OCI-LY3 (cell line): ENCODE results near the gene UNC13A.

ENCODE experiments used
- EZH2phosphoT487 ChIP-seq: fragments of 200-600 bp; shearing (Covaris generic); IDR thresholded peaks from 2 replicates; pipeline ENCODE4 v1.6.1; 2018; ENCODE audit warnings: antibody characterized with exemption, mixed run types, low read depth
- TF ChIP-seq, protein P1 (sequence below): fragments of 200-600, 300-600 bp; sonication (generic); IDR thresholded peaks from 2 replicates; pipeline ENCODE4 v1.5.1; 2014; ENCODE audit warnings: antibody characterized with exemption, low read length, low read depth

DNA sequence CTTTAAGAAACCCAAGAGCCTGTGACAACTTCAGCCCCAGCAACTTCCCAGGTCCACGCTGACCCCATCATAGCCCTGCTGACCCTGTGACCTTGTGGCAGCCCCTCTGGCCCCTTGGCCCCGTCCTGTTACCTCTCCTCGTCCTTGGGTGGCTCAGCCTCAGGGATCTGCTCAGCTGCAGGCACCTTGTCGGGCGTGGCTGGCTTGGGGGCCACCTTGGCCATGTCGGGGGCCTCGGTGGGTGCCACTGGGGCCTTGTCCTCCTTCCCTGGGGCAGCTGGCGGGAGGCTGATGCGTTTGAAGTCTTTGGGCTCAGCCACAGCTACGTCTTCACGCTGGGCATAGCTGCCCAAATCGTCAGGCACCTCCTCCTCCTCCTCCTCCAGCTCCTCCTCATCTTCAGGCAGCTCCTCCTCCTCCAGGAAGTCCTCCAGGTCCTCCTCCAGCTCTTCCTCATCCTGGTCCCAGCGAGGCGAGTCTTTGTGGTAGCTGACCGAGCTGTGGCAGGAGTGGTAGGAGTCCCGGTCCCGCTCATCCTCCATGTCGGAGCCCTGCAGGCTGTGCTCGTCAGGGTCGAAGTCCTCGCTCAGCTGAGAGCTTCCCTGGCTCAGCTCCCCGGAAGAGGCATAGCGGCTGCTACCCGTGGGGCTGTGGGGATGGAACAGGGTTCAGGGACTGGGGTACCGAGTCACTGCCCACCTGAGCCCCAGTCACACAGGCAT, 32.2 kb downstream of the UNC13A start:
- TF ChIP-seq, protein P1, sequence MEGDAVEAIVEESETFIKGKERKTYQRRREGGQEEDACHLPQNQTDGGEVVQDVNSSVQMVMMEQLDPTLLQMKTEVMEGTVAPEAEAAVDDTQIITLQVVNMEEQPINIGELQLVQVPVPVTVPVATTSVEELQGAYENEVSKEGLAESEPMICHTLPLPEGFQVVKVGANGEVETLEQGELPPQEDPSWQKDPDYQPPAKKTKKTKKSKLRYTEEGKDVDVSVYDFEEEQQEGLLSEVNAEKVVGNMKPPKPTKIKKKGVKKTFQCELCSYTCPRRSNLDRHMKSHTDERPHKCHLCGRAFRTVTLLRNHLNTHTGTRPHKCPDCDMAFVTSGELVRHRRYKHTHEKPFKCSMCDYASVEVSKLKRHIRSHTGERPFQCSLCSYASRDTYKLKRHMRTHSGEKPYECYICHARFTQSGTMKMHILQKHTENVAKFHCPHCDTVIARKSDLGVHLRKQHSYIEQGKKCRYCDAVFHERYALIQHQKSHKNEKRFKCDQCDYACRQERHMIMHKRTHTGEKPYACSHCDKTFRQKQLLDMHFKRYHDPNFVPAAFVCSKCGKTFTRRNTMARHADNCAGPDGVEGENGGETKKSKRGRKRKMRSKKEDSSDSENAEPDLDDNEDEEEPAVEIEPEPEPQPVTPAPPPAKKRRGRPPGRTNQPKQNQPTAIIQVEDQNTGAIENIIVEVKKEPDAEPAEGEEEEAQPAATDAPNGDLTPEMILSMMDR, result no peak
- TF ChIP-seq EZH2phosphoT487, result no peak
